ENCODE results near the gene KIFC3. TPM values are rescaled to one million over a fixed set of nuclear protein-coding genes. Genes with fewer than 3 reads are reported as not detected.

The KIFC3 gene
- total and polyA plus RNA-seq, 2 of the 8 experiments (the other 6 are each of a cell fraction or from before 2014, with no cell fraction given): 2.1 to 7.1 TPM

GRCh38 chr16:57823836-57824235, 21.5 kb upstream of the KIFC3 start (continued):
- TF ChIP-seq PHF8 (conservative IDR thresholded peaks at IDR 0.05; ENCODE audit: low read depth, low read length) (no peak), HDAC2 (IDR thresholded peaks at IDR 0.05; ENCODE audit: borderline replicate concordance in 1 of 2, low read depth in 2 of 2, low read length in 2 of 2) (no peak), YY1 (IDR thresholded peaks at IDR 0.05; ENCODE audit: low read depth, low read length) (no peak), BCL11A (IDR thresholded peaks at IDR 0.05; ENCODE audit: low read depth in 2 of 2, low read length in 2 of 2) (no peak), JUN (IDR thresholded peaks at IDR 0.05; ENCODE audit: low read depth, low read length) (no peak), CHD7 (IDR thresholded peaks at IDR 0.05; ENCODE audit: insufficient replicate concordance, low read length) (no peak), RFX5 (IDR thresholded peaks at IDR 0.05; ENCODE audit: borderline replicate concordance, low read depth, low read length) (no peak), SRF (IDR thresholded peaks at IDR 0.05; ENCODE audit: low read depth, low read length) (no peak)
